ENCODE results near the gene CARD9. TPM values are rescaled to one million over a fixed set of nuclear protein-coding genes. Genes with fewer than 3 reads are reported as not detected.
"Not testable (repeated sequence)": the region's sequence is repeated elsewhere in the genome, so short reads cannot be mapped to it uniquely, and the experiment has no call there.

Gene CARD9
- total RNA-seq, 1 donor from 2014 or later = 2.1 TPM

- DNase-seq (ENCODE audit: low spot score) = no peak
These were observed 8.3 kb downstream of the CARD9 start for GRCh38 chr9:136364942-136365774.

GRCh38 chr9:136363949-136364748 lies 9.3 kb downstream of the CARD9 start:
- no peak for ATAC-seq
- no peak for DNase-seq (ENCODE audit: low spot score)

More at GRCh38 chr9:136364942-136365774, 8.3 kb downstream of the CARD9 start:
- no peak for ATAC-seq

- DNase-seq (ENCODE audit: low spot score) = peak; percentile 97
These were observed 10.1 kb downstream of the CARD9 start, which contains the start of gene DNLZ for GRCh38 chr9:136363106-136363948. TSS of gene DNLZ (minus strand) at chr9:136363744. CDS start at chr9:136363714, 30 bp downstream.

GRCh38 chr9:136362450-136362784 lies 11.1 kb downstream of the CARD9 start:
- ATAC-seq (no peak), DNase-seq (ENCODE audit: low spot score) (no peak)

More at GRCh38 chr9:136363106-136363948, 10.1 kb downstream of the CARD9 start, which contains the start of gene DNLZ:
- peak; percentile 93 for ATAC-seq

GRCh38 chr9:136361754-136362449 lies 11.6 kb downstream of the CARD9 start:
- ATAC-seq (no peak), DNase-seq (ENCODE audit: low spot score) (no peak)

- DNase-seq (ENCODE audit: low spot score) = no peak
- no peak for ATAC-seq
These were observed 12.3 kb downstream of the CARD9 start for GRCh38 chr9:136361047-136361753.

GRCh38 chr9:136359774-136360718 lies 13.4 kb downstream of the CARD9 start:
- DNase-seq (ENCODE audit: low spot score) = no peak
- ATAC-seq = no peak

- ATAC-seq (no peak), DNase-seq (ENCODE audit: low spot score) (no peak)
These were observed 14.6 kb downstream of the CARD9 start for GRCh38 chr9:136358888-136359287.

GRCh38 chr9:136358016-136358415 lies 15.5 kb downstream of the CARD9 start:
- ATAC-seq (no peak), DNase-seq (ENCODE audit: low spot score) (no peak)

- DNase-seq (ENCODE audit: low spot score) = no peak
- ATAC-seq = no peak
These were observed 16.2 kb downstream of the CARD9 start for GRCh38 chr9:136357202-136357725.

- DNase-seq (ENCODE audit: low spot score) (no peak), ATAC-seq (no peak)
These were observed 17.6 kb downstream of the CARD9 start for GRCh38 chr9:136355616-136356557.

GRCh38 chr9:136354592-136355085 lies 18.8 kb downstream of the CARD9 start:
- ATAC-seq = peak; percentile 63
- no peak for DNase-seq (ENCODE audit: low spot score)

- ATAC-seq (no peak), DNase-seq (ENCODE audit: low spot score) (no peak)
These were observed 19.5 kb downstream of the CARD9 start for GRCh38 chr9:136353757-136354488.

- no peak for DNase-seq (ENCODE audit: low spot score)
- no peak for ATAC-seq
These were observed 20.4 kb downstream of the CARD9 start for GRCh38 chr9:136353088-136353487.

GRCh38 chr9:136352682-136353081 lies 20.8 kb downstream of the CARD9 start:
- ATAC-seq = no peak

GRCh38 chr9:136351868-136352267 lies 21.6 kb downstream of the CARD9 start:
- DNase-seq (ENCODE audit: low spot score); ATAC-seq: not testable (repeated sequence)

More at GRCh38 chr9:136352682-136353081, 20.8 kb downstream of the CARD9 start:
- DNase-seq (ENCODE audit: low spot score) = no peak
